NCI-H146 treated with DMSO at 0.1 percent for 48 hours (cell line): ENCODE results near the gene RPL41.
"Not testable (repeated sequence)": the region's sequence is repeated elsewhere in the genome, so short reads cannot be mapped to it uniquely, and the experiment has no call there.

ENCODE experiments used
- DNase-seq: peaks from one replicate; lab custom pipeline; 2025; ENCODE audit not compliant: unreplicated experiment; lab: John Stamatoyannopoulos, UW

The RPL41 gene

GRCh38 chr12:56116267-56117081 lies at the start of gene RPL41:
TSS of gene RPL41 (plus strand) at chr12:56116633.
- DNase-seq: peak; percentile 96

GRCh38 chr12:56071648-56072047 lies 44.8 kb upstream of the RPL41 start:
- no peak for DNase-seq

- no peak for DNase-seq
Observed at GRCh38 chr12:56074396-56074795, 42.0 kb upstream of the RPL41 start.

GRCh38 chr12:56077966-56078365 lies 38.5 kb upstream of the RPL41 start:
- DNase-seq: not testable (repeated sequence)

GRCh38 chr12:56078427-56078826 lies 38.0 kb upstream of the RPL41 start:
- DNase-seq: no peak

- peak; percentile 66 for DNase-seq
Observed at GRCh38 chr12:56078931-56079722, 37.3 kb upstream of the RPL41 start.

GRCh38 chr12:56079723-56080555 lies 36.5 kb upstream of the RPL41 start, which contains the start of gene ERBB3:
TSS of gene ERBB3 (plus strand) at chr12:56080165. CDS start at chr12:56080301, 136 bp downstream.
- DNase-seq: peak; percentile 65

- no peak for DNase-seq
Observed at GRCh38 chr12:56080556-56081138, 35.8 kb upstream of the RPL41 start.

GRCh38 chr12:56081393-56082347 lies 34.8 kb upstream of the RPL41 start:
- no peak for DNase-seq

- DNase-seq: no peak
Observed at GRCh38 chr12:56082382-56082781, 34.1 kb upstream of the RPL41 start.

- DNase-seq: no peak
Observed at GRCh38 chr12:56082967-56083366, 33.5 kb upstream of the RPL41 start.

GRCh38 chr12:56084958-56085543 lies 31.4 kb upstream of the RPL41 start:
- no peak for DNase-seq

GRCh38 chr12:56086096-56086495 lies 30.3 kb upstream of the RPL41 start:
- no peak for DNase-seq

- no peak for DNase-seq
Observed at GRCh38 chr12:56086608-56087007, 29.8 kb upstream of the RPL41 start.

- no peak for DNase-seq
Observed at GRCh38 chr12:56087220-56087619, 29.2 kb upstream of the RPL41 start.

- DNase-seq: no peak
Observed at GRCh38 chr12:56097738-56098137, 18.7 kb upstream of the RPL41 start.

- no peak for DNase-seq
Observed at GRCh38 chr12:56098592-56098991, 17.8 kb upstream of the RPL41 start.

GRCh38 chr12:56099787-56100186 lies 16.6 kb upstream of the RPL41 start:
- no peak for DNase-seq

- DNase-seq: no peak
Observed at GRCh38 chr12:56101045-56101444, 15.4 kb upstream of the RPL41 start.
